Smooth muscle cell of trachea (primary cell): ENCODE results near the gene VCX3A. TPM values are rescaled to one million over a fixed set of nuclear protein-coding genes. Genes with fewer than 3 reads are reported as not detected.

Experiments used
- total RNA-seq: library from RNA; depleted of rRNA; stranded (reverse); fragments of >200 nt; gene quantifications from 2 replicates; pipeline ENCODE4 v1.2.1, GENCODE V29; 2014

VCX3A gene
- not detected in 2 replicates for total RNA-seq

GRCh38 chrX:6535018-6535417, at the start of gene VCX3A:
Gene VCX3A (minus strand): TSS chrX:6535118. CDS start chrX:6534497, 621 bp downstream.

